ENCODE data around the gene CNST. TPM values are rescaled to one million over a fixed set of nuclear protein-coding genes. Genes with fewer than 3 reads are reported as not detected.
"Not testable (repeated sequence)": the region's sequence is repeated elsewhere in the genome, so short reads cannot be mapped to it uniquely, and the experiment has no call there.

Gene CNST
- total RNA-seq, 1 donor from 2014 or later: 18.4 TPM

- ATAC-seq; intact Hi-C loops (cut with DNase I); DNase-seq (ENCODE audit: missing footprints): not testable (repeated sequence)
These were observed 39.0 kb downstream of the CNST start for GRCh38 chr1:246605231-246605630.

DNA sequence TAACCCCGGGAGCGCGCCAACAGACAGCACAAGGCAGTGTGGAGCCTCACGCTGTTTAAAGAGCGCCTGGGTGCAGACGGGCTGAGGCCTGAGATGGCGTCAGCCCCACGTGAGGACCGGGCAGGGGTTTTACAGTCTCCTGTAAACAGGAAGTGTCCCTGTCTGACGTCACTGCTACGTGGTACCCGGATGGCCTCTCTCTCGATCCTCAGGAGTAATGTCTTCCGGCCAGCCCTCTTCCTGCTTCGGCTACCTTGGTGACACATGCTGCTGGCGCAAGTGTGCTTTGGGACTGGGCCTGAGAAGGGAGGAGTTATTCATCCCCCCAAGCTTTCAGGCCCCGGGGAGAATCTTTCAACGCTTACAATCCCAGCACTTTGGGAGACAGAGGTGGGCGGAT is 41.2 kb downstream of the CNST start:
- intact Hi-C loops (cut with DNase I): no loop called here
- ATAC-seq: no peak

DNA sequence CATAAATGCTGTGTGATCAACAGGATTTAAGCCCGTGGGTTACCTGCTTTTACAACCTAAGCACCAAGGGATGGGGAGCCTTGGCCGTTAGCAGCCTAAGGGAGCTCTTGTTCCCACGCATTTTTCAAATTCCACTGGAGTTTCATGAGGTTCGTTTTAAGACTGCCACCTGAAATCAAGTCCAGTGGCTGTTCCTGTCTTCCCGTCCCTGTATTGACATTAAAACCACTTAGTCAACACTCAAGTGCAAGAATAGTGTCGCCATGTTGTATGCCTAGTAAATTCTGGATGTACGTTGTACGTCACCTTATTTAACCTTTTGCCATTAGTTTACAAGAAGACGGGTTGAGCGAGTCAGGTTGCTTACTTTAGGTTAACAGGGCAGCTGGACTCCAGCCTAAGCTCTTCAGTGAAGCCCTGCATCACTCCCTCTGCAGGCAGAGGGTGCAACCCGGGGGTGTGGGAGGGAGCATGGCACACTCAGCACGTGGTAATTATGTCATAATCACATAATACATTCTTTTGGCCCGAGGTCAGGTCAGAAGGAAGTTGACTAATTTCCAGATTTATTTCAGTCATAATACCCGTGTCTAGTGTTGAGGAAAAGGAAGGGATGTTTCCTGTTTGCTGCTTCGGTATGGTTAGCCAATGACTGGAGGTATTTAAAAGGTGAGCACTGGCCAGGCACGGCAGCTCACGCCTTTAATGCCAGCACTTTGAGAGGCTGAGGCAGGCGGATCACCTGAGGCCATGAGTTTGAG is 42.5 kb downstream of the CNST start:
- DNase-seq (ENCODE audit: missing footprints) (no peak), ATAC-seq (peak; percentile 87)
- intact Hi-C loops (cut with DNase I): loop anchor here (2.0 kb wide), 1 partner anchor 42 kb away; the partner anchor contains the start of genes CNST and TFB2M

More for the DNA sequence above, 41.2 kb downstream of the CNST start:
- DNase-seq (ENCODE audit: missing footprints): no peak

DNA sequence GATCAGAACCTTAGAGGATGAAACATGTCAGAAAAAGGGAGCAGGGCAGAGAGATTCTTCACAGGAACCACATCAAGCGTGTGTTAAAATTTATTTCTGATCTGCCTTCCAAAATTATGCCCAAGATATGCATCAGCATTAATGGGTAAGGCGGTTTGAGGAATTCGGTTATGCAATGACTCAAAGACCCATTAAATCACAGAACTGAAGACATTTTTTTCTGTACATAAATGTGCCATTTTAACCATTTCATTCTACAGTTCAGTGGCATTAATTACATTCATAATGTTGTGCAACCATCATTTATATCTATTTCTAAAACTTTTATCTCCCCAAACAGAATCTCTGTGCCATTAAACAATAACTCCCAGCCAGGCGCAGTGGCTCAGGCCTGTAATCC is 43.4 kb downstream of the CNST start:
- ATAC-seq (no peak), DNase-seq (ENCODE audit: missing footprints) (no peak)
- intact Hi-C loops (cut with DNase I): loop anchor here (2.0 kb wide), 1 partner anchor 43 kb away; the partner anchor contains the start of genes CNST and TFB2M

GRCh38 chr1:246613096-246613758 is 47.0 kb downstream of the CNST start:
- no peak for DNase-seq (ENCODE audit: missing footprints)
- ATAC-seq: no peak
- intact Hi-C loops (cut with DNase I): no loop called here

- intact Hi-C loops (cut with DNase I): no loop called here
- DNase-seq (ENCODE audit: missing footprints) (no peak), ATAC-seq (no peak)
These were observed 50.9 kb downstream of the CNST start for GRCh38 chr1:246617156-246617555.

DNA sequence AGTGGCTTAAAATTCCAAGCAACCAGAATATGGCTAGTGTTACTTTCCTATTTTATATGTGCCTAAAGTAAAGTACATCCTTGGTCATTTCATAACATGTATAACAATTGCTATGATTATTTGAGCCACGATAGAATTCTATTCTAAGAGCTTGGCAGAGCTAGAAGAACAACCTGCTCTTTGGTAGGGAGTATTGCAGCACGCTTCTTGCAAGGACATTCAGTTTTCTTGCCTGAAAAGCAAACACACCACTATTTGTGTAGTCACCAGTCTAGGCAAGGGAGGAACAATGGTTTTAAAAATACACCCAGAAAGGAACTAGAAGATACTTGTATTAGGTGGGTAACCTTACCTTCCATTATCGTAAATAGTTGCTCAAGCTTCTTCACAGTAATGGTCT is 51.5 kb downstream of the CNST start:
- ATAC-seq (peak; percentile 83), DNase-seq (ENCODE audit: missing footprints) (no peak)
- intact Hi-C loops (cut with DNase I): no loop called here

- intact Hi-C loops (cut with DNase I): no loop called here
- DNase-seq (ENCODE audit: missing footprints) (no peak), ATAC-seq (no peak)
These were observed 52.1 kb downstream of the CNST start for GRCh38 chr1:246618240-246618808.

DNA sequence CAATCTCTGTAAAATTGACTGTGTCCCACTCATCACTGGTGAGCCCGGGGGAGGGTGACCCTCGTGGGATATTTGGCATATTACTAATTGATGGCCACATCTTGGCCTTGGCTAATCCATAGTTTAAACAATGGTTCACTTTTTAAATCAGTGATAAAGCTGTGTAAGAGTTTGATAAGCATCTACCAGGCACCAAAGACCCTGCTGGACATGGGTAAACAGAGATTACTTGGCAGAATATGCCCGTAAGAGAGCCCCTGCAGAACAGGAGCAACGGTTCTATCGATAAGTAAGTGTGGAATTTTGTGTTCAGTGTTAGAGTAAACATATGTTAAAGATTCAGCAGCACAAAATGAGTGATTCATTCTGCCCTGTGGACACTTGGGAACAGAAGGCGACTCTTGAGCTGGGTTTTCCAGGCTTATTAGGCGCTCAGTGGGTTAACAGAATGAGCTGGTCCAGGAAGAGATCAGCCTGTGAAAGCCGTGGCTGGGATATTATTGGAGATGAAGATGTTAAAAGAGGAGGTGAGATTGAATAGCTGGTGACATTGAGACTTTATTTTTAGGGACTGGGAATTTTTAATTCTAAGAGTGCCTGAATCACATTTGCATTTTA is 55.9 kb downstream of the CNST start:
- DNase-seq (ENCODE audit: missing footprints) (no peak), ATAC-seq (peak; percentile 39)
- intact Hi-C loops (cut with DNase I): no loop called here

GRCh38 chr1:246624091-246624490 is 57.8 kb downstream of the CNST start:
- intact Hi-C loops (cut with DNase I): no loop called here
- DNase-seq (ENCODE audit: missing footprints): no peak
- no peak for ATAC-seq

GRCh38 chr1:246629030-246629429 is 62.8 kb downstream of the CNST start:
- intact Hi-C loops (cut with DNase I): no loop called here
- ATAC-seq: no peak
- no peak for DNase-seq (ENCODE audit: missing footprints)

- intact Hi-C loops (cut with DNase I): no loop called here
- no peak for DNase-seq (ENCODE audit: missing footprints)
These were observed 63.7 kb downstream of the CNST start for GRCh38 chr1:246629976-246630375.

DNA sequence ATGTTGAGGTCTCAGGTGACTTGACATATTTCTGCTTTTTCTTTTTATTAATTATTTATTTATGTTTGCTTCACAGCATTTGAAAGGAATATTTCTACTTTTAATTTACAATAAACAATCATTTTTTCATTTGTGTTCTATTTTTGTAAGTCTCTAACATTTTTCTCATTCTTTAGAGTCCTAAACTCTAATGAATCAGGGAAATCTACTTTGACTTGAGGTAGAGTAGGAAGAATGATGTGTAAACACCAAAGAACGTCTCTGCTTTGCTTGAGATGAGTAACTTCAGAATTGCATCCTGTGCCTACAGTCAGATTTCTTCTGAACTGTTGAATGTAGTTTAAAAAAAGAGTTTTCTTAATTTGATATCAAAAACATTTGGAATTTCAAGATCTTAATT is 65.2 kb downstream of the CNST start:
- intact Hi-C loops (cut with DNase I): no loop called here
- no peak for ATAC-seq
- no peak for DNase-seq (ENCODE audit: missing footprints)

More at GRCh38 chr1:246629976-246630375, 63.7 kb downstream of the CNST start:
- no peak for ATAC-seq

DNA sequence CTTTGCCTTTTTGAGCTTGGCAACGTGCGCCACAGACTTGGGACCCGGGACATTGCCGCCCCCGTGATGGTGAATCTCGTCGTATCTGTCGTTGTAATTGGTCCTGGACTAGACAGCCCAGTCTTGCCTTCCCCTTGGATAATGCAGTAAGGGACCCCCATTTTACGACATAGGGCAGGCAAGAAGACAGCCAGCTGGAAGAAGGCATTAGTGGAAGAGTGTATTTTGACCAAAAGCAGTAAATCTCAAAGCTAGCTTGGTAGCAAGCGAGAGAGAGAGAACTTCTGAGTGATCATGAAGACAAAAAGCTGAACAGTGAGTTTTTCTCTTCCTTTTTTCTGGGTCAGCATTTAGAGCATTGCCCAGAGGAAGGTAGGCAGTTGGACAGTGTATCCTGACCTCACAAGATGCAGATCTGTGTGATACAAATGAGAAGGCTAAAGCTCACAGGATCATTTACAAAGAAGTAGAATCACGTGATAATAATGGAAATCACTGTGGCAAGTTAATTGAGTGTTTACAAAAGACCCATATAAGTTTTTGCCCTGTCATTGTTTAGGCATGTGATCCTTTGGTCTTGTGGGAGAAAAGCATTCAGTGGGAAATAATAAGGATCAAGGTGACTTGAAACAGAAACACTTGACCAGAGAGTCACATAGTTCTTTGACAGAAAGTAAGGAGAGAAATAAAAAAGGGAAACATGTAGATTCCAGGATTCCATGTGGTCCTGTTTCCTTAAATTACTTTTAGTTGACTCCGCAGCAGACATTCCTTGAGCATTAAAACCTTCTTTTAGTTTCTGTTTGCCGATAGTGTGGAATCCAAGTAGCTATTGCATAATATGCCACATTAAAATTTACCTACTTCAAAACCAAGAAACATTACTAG is 66.3 kb downstream of the CNST start:
- intact Hi-C loops (cut with DNase I): no loop called here
- ATAC-seq: no peak
- no peak for DNase-seq (ENCODE audit: missing footprints)

DNA sequence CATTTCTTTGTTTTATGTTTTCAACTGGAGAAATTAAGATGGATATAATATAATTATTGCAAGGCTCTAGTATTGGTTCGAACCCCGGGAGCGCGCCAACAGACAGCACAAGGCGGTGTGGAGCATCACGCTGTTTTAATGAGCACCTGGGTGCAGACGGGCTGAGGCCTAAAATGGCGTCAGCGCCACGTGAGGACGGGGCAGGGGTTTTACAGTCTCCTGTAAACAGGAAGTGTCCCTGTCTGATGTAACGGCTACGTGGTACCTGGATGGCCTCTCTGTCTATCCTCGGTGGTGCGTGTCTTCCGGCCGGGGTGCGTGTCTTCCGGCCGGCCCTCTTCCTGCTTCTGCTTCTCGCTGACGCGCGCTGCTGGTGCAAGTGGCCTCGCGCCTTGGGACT is 68.4 kb downstream of the CNST start:
- ATAC-seq; DNase-seq (ENCODE audit: missing footprints); intact Hi-C loops (cut with DNase I): not testable (repeated sequence)

- intact Hi-C loops (cut with DNase I): no loop called here
- DNase-seq (ENCODE audit: missing footprints) (no peak), ATAC-seq (peak; percentile 12)
These were observed 72.8 kb downstream of the CNST start for GRCh38 chr1:246638941-246639655.

DNA sequence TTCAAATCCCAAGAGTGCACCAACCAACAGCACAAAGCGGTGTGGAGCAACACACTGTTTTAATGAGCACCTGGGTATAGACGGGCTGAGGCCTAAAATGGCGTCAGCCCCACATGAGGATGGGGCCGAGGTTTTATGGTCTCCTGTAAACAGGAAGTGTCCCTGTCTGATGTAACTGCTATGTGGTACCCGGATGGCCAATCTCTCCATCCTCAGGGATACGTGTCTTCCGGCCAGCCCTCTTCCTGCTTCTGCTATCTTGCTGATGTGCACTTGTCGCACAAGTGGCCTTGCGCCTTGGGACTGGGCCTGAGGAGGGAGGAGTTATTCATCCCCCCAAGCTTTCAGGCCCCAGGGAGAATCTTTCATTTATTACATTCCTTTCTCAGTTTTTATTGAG is 73.5 kb downstream of the CNST start:
- intact Hi-C loops (cut with DNase I): loop anchor here (2.0 kb wide), 1 partner anchor 73 kb away; the partner anchor contains the start of genes CNST and TFB2M
- ATAC-seq (peak; percentile 33), DNase-seq (ENCODE audit: missing footprints) (no peak)

DNA sequence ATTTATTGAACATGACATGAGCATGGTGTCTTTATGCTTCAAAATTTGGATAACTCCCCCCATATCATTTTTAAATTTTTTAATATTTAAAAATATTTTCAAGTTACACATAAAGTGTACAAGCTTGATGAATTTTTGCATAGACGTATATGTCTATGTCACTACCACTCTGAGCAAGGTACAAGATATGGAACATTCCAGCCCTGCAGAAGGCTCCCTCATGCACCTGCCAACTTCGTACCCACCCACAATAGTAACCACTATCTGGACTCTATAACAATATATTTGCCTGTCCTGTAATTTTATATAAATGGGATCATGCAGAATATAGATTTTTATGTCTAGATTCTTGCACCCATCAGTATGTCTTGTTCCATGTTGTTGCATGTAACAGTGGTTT is 74.5 kb downstream of the CNST start:
- ATAC-seq (no peak), DNase-seq (ENCODE audit: missing footprints) (no peak)
- intact Hi-C loops (cut with DNase I): loop anchor here (2.0 kb wide), 1 partner anchor 74 kb away; the partner anchor contains the start of genes CNST and TFB2M

Measured in Right ventricle myocardium inferior (tissue), 1 donor.